Stomach (tissue), 9 donors: Measurements from ENCODE around the gene MSI2. TPM values are rescaled to one million over a fixed set of nuclear protein-coding genes. Genes with fewer than 3 reads are reported as not detected.

Source experiments
- DNase-seq, 2 donors: peaks; one replicate each; pipeline versions ENCODE4 v3.0.0 to v3.0.0-alpha.2; 2013 to 2019
- H3K27ac ChIP-seq, 5 donors: fragments of 200-600 bp in 4 of 5; sonication (generic) in 4 of 5; one replicate each; pipeline ENCODE4 v1.5.1; 2013 to 2019; ENCODE audit warnings: mild to moderate bottlenecking in 1 of 5, moderate library complexity in 1 of 5
- H3K27me3 ChIP-seq, 3 donors: fragments of 200-600 bp; sonication (generic); one replicate each; pipeline ENCODE4 v1.5.1; 2017 to 2019; ENCODE audit warnings: mixed run types in 1 of 3
- H3K36me3 ChIP-seq, 4 donors: fragments of 200-600 bp; sonication (generic); 1 replicate in 3 of 4; 2 replicates in 1 of 4; pipeline ENCODE4 v1.5.1; 2016 to 2019
- H3K4me1 ChIP-seq, 4 donors: fragments of 200-600 bp; sonication (generic); one replicate each; pipeline ENCODE4 v1.5.1; 2016 to 2019
- H3K4me3 ChIP-seq, 4 donors: fragments of 200-600 bp; sonication (generic) in 3 of 4; one replicate each; pipeline ENCODE4 v1.5.1; 2016 to 2019; ENCODE audit warnings: mild to moderate bottlenecking in 1 of 4
- H3K9me3 ChIP-seq, 4 donors: fragments of 200-600 bp; sonication (generic); one replicate each; pipeline ENCODE4 v1.5.1; 2016 to 2019
- EP300 ChIP-seq: sonication (generic); formaldehyde crosslinking; IDR thresholded peaks from one replicate; pipeline ENCODE4 v1.6.1; 2017; ENCODE audit warnings: antibody characterized with exemption
- POLR2A ChIP-seq, 4 donors: fragments of 450-650 bp; IDR thresholded peaks; one replicate each; pipeline ENCODE4 v1.6.1; 2016; ENCODE audit warnings: antibody characterized with exemption in 4 of 4, control low read depth in 2 of 4, mild to moderate bottlenecking in 1 of 4, moderate library complexity in 1 of 4
- POLR2AphosphoS5 ChIP-seq, 3 donors: sonication (generic); formaldehyde crosslinking; IDR thresholded peaks; one replicate each; pipeline ENCODE4 v1.6.1; 2016; ENCODE audit warnings: antibody characterized with exemption in 3 of 3
- WGBS, 5 donors: extraction: QIAGEN DNeasy Blood & Tissue Kit in 3 of 5; methylation state at CpG; one replicate each; pipeline versions ENCODE4 v1.1.5 to v1.1.7; 2013 to 2018; 5-methylcytosine and 5-hydroxymethylcytosine counted together
- intact Hi-C: fragments of 100-400 bp; cut with DNase I; formaldehyde crosslinking; loops from one replicate; pipeline ENCODE4 v1.15.1; 2023; ENCODE audit warnings: low total_unique reads
- polyA plus RNA-seq, 3 donors: library from polyadenylated mRNA; stranded (reverse); fragments of 200-250 nt; gene quantifications; one replicate each; pipeline ENCODE4 v1.2.3, GENCODE V29; 2013
- total RNA-seq, 5 donors: library from RNA; depleted of rRNA; stranded (reverse); fragments of >200 nt; gene quantifications; one replicate each; pipeline versions ENCODE4 v1.1.0 to v1.2.3, GENCODE V29; 2014 to 2016
- TF ChIP-seq, protein P1 (sequence below), 7 experiments: fragments of 450-650 bp in 4 of 7; fragments of 200-600 bp in 3 of 7; sonication (generic) in 3 of 7; IDR thresholded peaks; one replicate each; pipeline ENCODE4 v1.5.1; 2016 to 2019; ENCODE audit warnings: antibody characterized with exemption in 7 of 7, control low read depth in 2 of 7, mild to moderate bottlenecking in 1 of 7
- donor health status: healthy with polysubstance abuse.
- donor health status: Bipolar disorder and iron deficiency.
- donor health status: healthy.

MSI2 gene
- total and polyA plus RNA-seq, 8 donors, result 8.3 to 72.4 (median 22.9) TPM

- 95 to 100% (median 98%) methylated on average over 3 of the region's 3 CpGs for WGBS, 5 donors
- peaks cover 0 to 33% (median 21%) of the 10 kb centered on the region in 4 donors for H3K36me3 ChIP-seq
- H3K4me1 ChIP-seq, result peaks cover 0 to 13% (median 3%) of the 10 kb centered on the region in 4 donors
- no peaks in the 10 kb centered on the region for H3K9me3 ChIP-seq
- no peak for TF ChIP-seq EP300
- no peak for TF ChIP-seq POLR2A (IDR thresholded peaks at IDR 0.05)
- TF ChIP-seq, protein P1, sequence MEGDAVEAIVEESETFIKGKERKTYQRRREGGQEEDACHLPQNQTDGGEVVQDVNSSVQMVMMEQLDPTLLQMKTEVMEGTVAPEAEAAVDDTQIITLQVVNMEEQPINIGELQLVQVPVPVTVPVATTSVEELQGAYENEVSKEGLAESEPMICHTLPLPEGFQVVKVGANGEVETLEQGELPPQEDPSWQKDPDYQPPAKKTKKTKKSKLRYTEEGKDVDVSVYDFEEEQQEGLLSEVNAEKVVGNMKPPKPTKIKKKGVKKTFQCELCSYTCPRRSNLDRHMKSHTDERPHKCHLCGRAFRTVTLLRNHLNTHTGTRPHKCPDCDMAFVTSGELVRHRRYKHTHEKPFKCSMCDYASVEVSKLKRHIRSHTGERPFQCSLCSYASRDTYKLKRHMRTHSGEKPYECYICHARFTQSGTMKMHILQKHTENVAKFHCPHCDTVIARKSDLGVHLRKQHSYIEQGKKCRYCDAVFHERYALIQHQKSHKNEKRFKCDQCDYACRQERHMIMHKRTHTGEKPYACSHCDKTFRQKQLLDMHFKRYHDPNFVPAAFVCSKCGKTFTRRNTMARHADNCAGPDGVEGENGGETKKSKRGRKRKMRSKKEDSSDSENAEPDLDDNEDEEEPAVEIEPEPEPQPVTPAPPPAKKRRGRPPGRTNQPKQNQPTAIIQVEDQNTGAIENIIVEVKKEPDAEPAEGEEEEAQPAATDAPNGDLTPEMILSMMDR (IDR thresholded peaks at IDR 0.05), result no peak
- TF ChIP-seq POLR2AphosphoS5 (IDR thresholded peaks at IDR 0.05), result no peak
- no peak overlapping the region for H3K4me3 ChIP-seq
- DNase-seq, result no peak
- H3K27me3 ChIP-seq, result no peaks in the 10 kb centered on the region
- no peak overlapping the region for H3K27ac ChIP-seq
- intact Hi-C loops, result no loop called here
Measured at GRCh38 chr17:57279432-57279831, 23.1 kb downstream of the MSI2 start.

DNA sequence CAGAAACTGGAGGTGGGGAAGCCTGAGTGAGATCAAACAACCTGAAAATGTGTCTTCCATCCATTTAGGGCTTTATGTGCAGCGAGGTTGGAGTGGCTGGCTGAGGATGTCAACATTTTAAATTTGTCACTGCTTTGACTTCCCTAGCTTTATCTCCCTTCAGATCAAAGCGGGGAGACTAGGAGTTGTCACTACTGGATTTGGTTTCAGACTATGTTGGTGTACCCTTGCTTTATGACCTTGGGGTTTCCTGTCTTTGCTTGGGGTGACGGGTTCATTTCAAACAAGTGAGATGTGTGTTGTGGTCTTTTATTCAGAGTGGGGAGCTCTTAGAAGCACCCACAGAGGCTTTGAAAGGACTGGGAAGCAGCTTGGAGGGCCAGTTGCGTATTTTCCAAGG is 25.6 kb downstream of the MSI2 start:
- intact Hi-C loops, result no loop called here
- H3K36me3 ChIP-seq, result peaks cover 0 to 20% (median 5%) of the 10 kb centered on the region in 4 donors
- no peaks in the 10 kb centered on the region for H3K9me3 ChIP-seq
- 84 to 89% (median 86%) methylated on average over 4 of the region's 4 CpGs for WGBS, 5 donors
- DNase-seq, result no peak
- no peak overlapping the region for H3K4me3 ChIP-seq
- H3K27ac ChIP-seq, result no peak overlapping the region
- TF ChIP-seq EP300, result no peak
- TF ChIP-seq, protein P1 (IDR thresholded peaks at IDR 0.05), result no peak
- no peaks in the 10 kb centered on the region for H3K27me3 ChIP-seq
- peaks cover 0 to 27% (median 20%) of the 10 kb centered on the region in 4 donors for H3K4me1 ChIP-seq

- peaks cover 0 to 20% (median 5%) of the 10 kb centered on the region in 4 donors for H3K36me3 ChIP-seq
- no peak overlapping the region for H3K4me3 ChIP-seq
- H3K27me3 ChIP-seq, result no peaks in the 10 kb centered on the region
- H3K27ac ChIP-seq, result no peak overlapping the region
- TF ChIP-seq POLR2AphosphoS5 (IDR thresholded peaks at IDR 0.05) (no peak), EP300 (no peak), POLR2A (IDR thresholded peaks at IDR 0.05) (no peak)
- TF ChIP-seq, protein P1 (IDR thresholded peaks at IDR 0.05), result no peak
- no peak for DNase-seq
- intact Hi-C loops, result no loop called here
- 83 to 96% (median 84%) methylated on average over 1 of the region's 1 CpG for WGBS, 5 donors
- H3K9me3 ChIP-seq, result no peaks in the 10 kb centered on the region
- peaks cover 0 to 29% (median 20%) of the 10 kb centered on the region in 4 donors for H3K4me1 ChIP-seq
Measured at GRCh38 chr17:57282296-57282695, 26.0 kb downstream of the MSI2 start.

GRCh38 chr17:57283203-57283971 is 27.1 kb downstream of the MSI2 start:
- Histone ChIP-seq H3K27ac (no peak overlapping the region), H3K36me3 (peaks cover 0 to 15% (median 2%) of the 10 kb centered on the region in 4 donors), H3K4me3 (no peak overlapping the region), H3K4me1 (peaks cover 0 to 32% (median 26%) of the 10 kb centered on the region in 4 donors), H3K27me3 (no peaks in the 10 kb centered on the region), H3K9me3 (no peaks in the 10 kb centered on the region)
- TF ChIP-seq POLR2AphosphoS5 (IDR thresholded peaks at IDR 0.05), result no peak
- TF ChIP-seq, protein P1 (IDR thresholded peaks at IDR 0.05), result no peak
- no peak for TF ChIP-seq EP300
- no peak for TF ChIP-seq POLR2A (IDR thresholded peaks at IDR 0.05)
- WGBS, 5 donors, result 82 to 89% (median 85%) methylated on average over 16 to 18 of the region's 18 CpGs
- intact Hi-C loops, result no loop called here
- DNase-seq, result no peak
